GM08714 (cell line): ENCODE measurements around the gene AKAP7.
"Not testable (repeated sequence)": the region's sequence is repeated elsewhere in the genome, so short reads cannot be mapped to it uniquely, and the experiment has no call there.

ENCODE experiments used
- H3K4me3 ChIP-seq: fragments of 200-500 bp; sonication (Bioruptor generic); 2 replicates; pipeline ENCODE4 v1.5.1; 2014; ENCODE audit warnings: mild to moderate bottlenecking, low read length, inconsistent platforms
- ZNF274 ChIP-seq: IDR thresholded peaks from 2 replicates; pipeline ENCODE4 v1.6.1; 2012; ENCODE audit warnings: mild to moderate bottlenecking, low read depth, low read length

The AKAP7 gene

GRCh38 chr6:131227158-131227543 is 91.9 kb downstream of the AKAP7 start:
- H3K4me3 ChIP-seq = no peak overlapping the region
- no peak for TF ChIP-seq ZNF274

DNA sequence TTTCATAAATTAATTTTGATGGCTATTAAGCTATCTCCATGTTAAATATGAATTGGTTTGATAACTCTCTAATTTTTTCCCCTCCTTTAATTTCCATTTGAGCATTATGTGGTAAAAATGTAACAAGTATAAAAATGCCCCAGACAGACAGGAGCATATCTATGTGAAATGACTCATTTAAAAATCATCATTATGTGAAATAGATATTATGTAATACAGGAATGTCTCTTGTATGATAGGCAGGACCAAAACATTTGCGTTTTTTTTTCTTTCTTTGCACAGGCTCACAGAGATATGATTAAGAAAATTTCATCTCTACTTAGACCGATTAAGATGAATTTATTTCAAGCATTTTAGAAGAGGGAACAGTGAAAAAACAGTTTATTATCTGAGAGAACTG is 95.8 kb downstream of the AKAP7 start:
- H3K4me3 ChIP-seq = no peak overlapping the region
- TF ChIP-seq ZNF274 = no peak

DNA sequence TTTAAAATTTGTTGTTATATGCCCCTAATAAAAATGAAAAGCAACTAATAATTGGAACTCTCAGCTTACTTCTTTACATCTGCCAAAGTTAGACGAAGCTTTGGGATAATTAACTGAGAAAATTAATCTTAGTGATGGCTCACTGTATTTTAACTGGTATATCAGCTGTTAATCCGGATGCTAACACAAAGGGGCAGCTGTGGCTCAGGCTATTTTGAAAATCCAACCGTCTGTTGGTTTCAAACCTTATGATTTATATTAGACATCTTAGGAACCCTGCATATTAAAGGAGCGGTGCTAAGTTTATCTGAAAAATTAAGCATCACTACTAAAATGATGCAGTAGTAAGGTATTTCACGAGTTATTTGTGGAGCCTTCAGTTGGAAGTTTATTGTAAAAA is 96.6 kb downstream of the AKAP7 start:
- H3K4me3 ChIP-seq = no peak overlapping the region
- no peak for TF ChIP-seq ZNF274

GRCh38 chr6:131244942-131245341 is 109.7 kb downstream of the AKAP7 start:
- no peak overlapping the region for H3K4me3 ChIP-seq
- TF ChIP-seq ZNF274 = no peak

DNA sequence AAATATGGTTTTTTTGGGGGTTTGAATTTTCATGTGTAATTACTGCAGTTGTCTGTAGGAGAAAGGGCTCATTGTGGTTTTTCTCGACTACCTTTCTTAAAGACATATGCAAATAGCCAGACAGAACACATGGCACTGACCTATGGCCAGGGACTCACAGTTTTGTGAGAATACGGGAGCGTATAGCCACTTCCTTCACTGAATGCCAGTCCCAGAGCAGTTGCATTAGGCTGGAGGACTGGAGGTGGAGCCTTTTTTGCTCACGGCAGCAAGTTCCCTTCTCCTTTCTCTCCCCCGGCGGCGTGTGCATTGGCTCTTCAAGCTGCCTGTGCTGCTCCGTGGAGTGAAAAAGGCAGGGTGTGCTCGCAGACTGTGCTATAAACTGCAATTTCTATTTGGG is 114.9 kb downstream of the AKAP7 start:
- no peak for TF ChIP-seq ZNF274
- H3K4me3 ChIP-seq = peak overlapping the region; percentile 41; the same call in 1 of the 2 replicates

- no peak for TF ChIP-seq ZNF274
These were observed 115.7 kb downstream of the AKAP7 start for GRCh38 chr6:131250936-131251335.

GRCh38 chr6:131251590-131252199 is 116.4 kb downstream of the AKAP7 start:
- no peak overlapping the region; the same call in 1 of the 2 replicates for H3K4me3 ChIP-seq
- no peak for TF ChIP-seq ZNF274

More at GRCh38 chr6:131250936-131251335, 115.7 kb downstream of the AKAP7 start:
- peak overlapping the region; percentile 51 for H3K4me3 ChIP-seq

GRCh38 chr6:131255434-131255833 is 120.2 kb downstream of the AKAP7 start:
- no peak overlapping the region for H3K4me3 ChIP-seq
- no peak for TF ChIP-seq ZNF274

- no peak overlapping the region for H3K4me3 ChIP-seq
- no peak for TF ChIP-seq ZNF274
These were observed 120.6 kb downstream of the AKAP7 start for GRCh38 chr6:131255911-131256310.

DNA sequence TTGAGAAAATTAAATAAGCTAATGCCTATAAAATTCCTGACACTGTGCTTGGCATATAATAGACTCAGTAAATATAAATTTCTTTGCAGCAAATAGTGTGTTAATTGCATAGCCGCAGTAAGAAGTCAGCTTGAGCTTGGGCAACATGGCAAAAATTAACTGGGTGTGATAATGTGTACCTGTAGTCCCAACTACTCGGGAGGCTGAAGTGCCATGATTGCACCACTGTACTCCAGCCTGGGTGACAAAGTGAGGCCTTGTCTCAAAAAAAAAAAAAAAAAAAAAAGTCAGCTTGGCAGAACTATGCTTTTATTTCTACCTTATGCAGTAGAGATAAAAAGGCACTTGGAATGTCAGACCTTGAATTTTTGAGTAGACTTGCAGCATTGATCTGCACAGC is 121.8 kb downstream of the AKAP7 start:
- TF ChIP-seq ZNF274 = no peak
- no peak overlapping the region for H3K4me3 ChIP-seq

DNA sequence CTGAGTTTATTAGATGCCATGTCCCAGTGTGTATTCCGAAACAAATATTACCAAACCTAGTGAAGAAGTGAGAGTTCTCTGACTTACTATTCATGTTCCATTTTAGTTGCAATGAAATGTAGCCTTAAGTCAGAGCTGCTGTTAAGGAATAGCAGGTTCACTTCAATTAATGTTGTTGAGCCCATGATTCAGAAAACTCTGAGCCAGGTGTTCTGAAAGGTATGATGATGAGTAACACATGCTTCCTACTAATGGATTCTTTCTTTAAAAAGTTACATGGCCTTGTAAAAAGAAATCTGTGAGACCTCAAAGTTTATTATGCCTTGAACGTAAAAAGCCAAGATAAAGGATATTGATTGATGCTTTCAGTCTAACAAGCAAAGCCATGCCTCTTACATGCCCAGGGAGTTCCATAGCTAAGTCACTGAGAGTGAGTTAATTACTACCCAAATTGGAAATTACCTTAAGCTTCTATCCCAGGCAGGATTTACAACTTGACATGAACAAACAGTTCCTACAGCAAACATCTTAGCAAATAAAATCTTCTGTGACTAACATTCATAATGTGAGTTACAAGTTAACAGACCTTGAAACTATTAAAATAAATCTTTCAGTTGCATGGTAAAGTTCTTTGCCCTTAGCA is 122.9 kb downstream of the AKAP7 start:
- H3K4me3 ChIP-seq = no peak overlapping the region
- no peak for TF ChIP-seq ZNF274

- TF ChIP-seq ZNF274 = no peak
These were observed 123.7 kb downstream of the AKAP7 start for GRCh38 chr6:131258816-131259476.

GRCh38 chr6:131260960-131261359 is 125.7 kb downstream of the AKAP7 start:
- not testable (repeated sequence) for H3K4me3 ChIP-seq

More at GRCh38 chr6:131258816-131259476, 123.7 kb downstream of the AKAP7 start:
- H3K4me3 ChIP-seq = no peak overlapping the region

GRCh38 chr6:131262060-131262459 is 126.8 kb downstream of the AKAP7 start:
- no peak for TF ChIP-seq ZNF274
- H3K4me3 ChIP-seq = no peak overlapping the region

DNA sequence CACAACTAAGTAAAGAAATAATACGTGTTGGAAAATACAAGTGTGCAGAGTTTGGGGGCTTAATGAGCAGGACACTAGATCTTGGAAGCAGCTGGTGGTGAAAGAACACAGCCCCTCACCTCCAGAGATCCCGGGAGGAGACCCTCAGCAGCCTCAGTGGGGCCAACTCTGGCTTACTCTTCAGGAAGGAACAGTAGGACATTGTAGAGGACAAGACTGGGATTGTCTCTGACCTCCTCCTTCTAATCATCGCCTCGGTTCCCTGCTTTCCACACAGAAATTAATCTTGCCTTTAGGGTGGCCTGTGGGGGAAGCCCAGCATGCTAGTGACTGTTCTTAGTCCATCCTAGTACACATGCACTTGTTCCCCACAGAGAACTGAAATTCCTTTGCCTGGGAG is 130.7 kb downstream of the AKAP7 start:
- H3K4me3 ChIP-seq = no peak overlapping the region
- no peak for TF ChIP-seq ZNF274
